CD4-positive, alpha-beta T cell (primary cell): ENCODE measurements around the gene CAMSAP2. TPM values are rescaled to one million over a fixed set of nuclear protein-coding genes. Genes with fewer than 3 reads are reported as not detected.

Source experiments
- ATAC-seq: fragments of 200-7000 bp; cut with Tn5 transposase; one replicate; pipeline ENCODE4 v1.10.0; 2022; ENCODE audit warnings: mild to moderate bottlenecking; ENCODE audit not compliant: poor library complexity
- CTCF ChIA-PET: fragments of 350-600 bp; sonication (Branson Sonifier 250); formaldehyde crosslinking; loops from one replicate; lab custom pipeline; 2021; ENCODE audit warnings: antibody characterized with exemption, inconsistent platforms; lab: Charles Lee
- POLR2A ChIA-PET: fragments of 350-600 bp; sonication (Branson Sonifier 250); formaldehyde crosslinking; loops from one replicate; lab custom pipeline; 2021; ENCODE audit warnings: antibody characterized with exemption, inconsistent platforms; lab: Charles Lee
- DNase-seq, 14 experiments: peaks; one replicate each; pipeline ENCODE4 v3.0.0-alpha.2; 2013 to 2020; ENCODE audit warnings: mixed read lengths in 2 of 14
- H3K27ac ChIP-seq, 2 donors: one replicate each; pipeline versions ENCODE4 v1.5.1 to v1.7.0; 2013; ENCODE audit warnings: low read length in 2 of 2, low read depth in 1 of 2, mild to moderate bottlenecking in 1 of 2
- H3K27me3 ChIP-seq, 2 experiments: 1 replicate in 1 of 2; 2 replicates in 1 of 2; pipeline versions ENCODE4 v1.6.1 to v1.7.0; 2013; ENCODE audit warnings: low read length in 2 of 2, control low read depth in 1 of 2, mild to moderate bottlenecking in 1 of 2, moderate library complexity in 1 of 2; ENCODE audit not compliant: insufficient read depth in 2 of 2, control insufficient read depth in 1 of 2
- H3K36me3 ChIP-seq: one replicate; pipeline ENCODE4 v1.6.1; 2013; ENCODE audit warnings: low read length, control low read depth; ENCODE audit not compliant: insufficient read depth
- H3K4me1 ChIP-seq: one replicate; pipeline ENCODE4 v1.6.1; 2013; ENCODE audit warnings: low read length, control low read depth; ENCODE audit not compliant: insufficient read depth
- H3K4me3 ChIP-seq: one replicate; pipeline ENCODE4 v1.5.1; 2013; ENCODE audit warnings: mild to moderate bottlenecking, low read length, moderate library complexity
- H3K9me3 ChIP-seq, 2 experiments: 1 replicate in 1 of 2; 2 replicates in 1 of 2; pipeline versions ENCODE4 v1.6.1 to v1.7.0; 2013; ENCODE audit warnings: low read length in 2 of 2, mild to moderate bottlenecking in 2 of 2, control low read depth in 1 of 2, moderate library complexity in 1 of 2; ENCODE audit not compliant: control insufficient read depth in 1 of 2, insufficient read depth in 1 of 2
- H3K27ac Mint-ChIP-seq: one replicate; pipeline ENCODE4 v1.8.0; 2020; ENCODE audit warnings: mixed read lengths
- H3K27me3 Mint-ChIP-seq: one replicate; pipeline ENCODE4 v1.8.0; 2021; ENCODE audit warnings: mixed read lengths
- H3K36me3 Mint-ChIP-seq: one replicate; pipeline ENCODE4 v1.8.0; 2021; ENCODE audit warnings: low read depth, mixed read lengths
- H3K4me1 Mint-ChIP-seq: one replicate; pipeline ENCODE4 v1.8.0; 2021; ENCODE audit warnings: low read depth, mixed read lengths
- H3K4me3 Mint-ChIP-seq: one replicate; pipeline ENCODE4 v1.8.0; 2020; ENCODE audit warnings: mild to moderate bottlenecking, mixed read lengths
- H3K9me3 Mint-ChIP-seq: one replicate; pipeline ENCODE4 v1.8.0; 2020; ENCODE audit warnings: mixed read lengths
- intact Hi-C, 2 experiments: fragments of 100-400 bp; cut with DNase I in 1 of 2; cut with micrococcal nuclease in 1 of 2; formaldehyde crosslinking; loops; one replicate each; pipeline versions ENCODE4 v1.15.1 to v1.9.0; 2023 to 2025; cut with DNase I, micrococcal nuclease
- total RNA-seq, 174 experiments: library from RNA in 2 of 174; stranded (reverse) in 2 of 174; gene quantifications; one replicate each; pipeline ENCODE4 v1.2.3 and lab custom pipeline; 2021 to 2026
- TF ChIP-seq, protein P1 (sequence below): fragments of 200-600 bp; IDR thresholded peaks from one replicate; pipeline ENCODE4 v1.8.0; 2022; ENCODE audit warnings: antibody characterized with exemption, mild to moderate bottlenecking

Gene CAMSAP2
- total RNA-seq, 2 experiments from 2014 or later = 4.4 to 5.7 TPM

DNA sequence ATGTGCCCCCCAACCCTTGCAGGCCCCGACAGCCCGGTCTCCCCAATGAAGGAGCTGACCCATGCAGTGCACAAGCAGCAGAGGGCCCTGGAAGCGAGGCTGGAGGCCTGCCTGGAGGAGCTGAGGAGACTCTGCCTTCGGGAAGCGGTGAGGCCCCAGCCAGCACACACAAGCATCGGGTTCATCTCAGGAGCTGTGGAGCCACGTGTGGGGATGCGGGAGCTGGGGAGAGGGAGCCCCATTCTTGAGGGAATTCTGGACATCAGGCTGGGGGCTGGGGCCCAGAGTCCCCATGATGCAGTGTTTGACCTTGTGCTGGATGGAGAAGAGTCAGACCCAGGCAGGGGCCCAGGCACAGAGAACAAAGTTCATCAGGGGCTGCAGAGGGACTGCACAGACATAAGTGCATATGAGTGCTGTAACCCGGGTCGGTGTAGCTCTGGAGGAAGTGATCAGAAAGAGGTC is 160.8 kb downstream of the CAMSAP2 start:
- peaks cover 4% of the 10 kb centered on the region for H3K4me1 ChIP-seq
- Mint-ChIP-seq H3K36me3 (no peaks in the 10 kb centered on the region), H3K9me3 (no peaks in the 10 kb centered on the region), H3K4me3 (no peak overlapping the region), H3K4me1 (no peaks in the 10 kb centered on the region), H3K27me3 (no peaks in the 10 kb centered on the region), H3K27ac (no peak overlapping the region)
- DNase-seq (no peak), ATAC-seq (no peak)
- H3K27me3 ChIP-seq = no peaks in the 10 kb centered on the region
- POLR2A ChIA-PET = no interaction called here
- no peak overlapping the region for H3K4me3 ChIP-seq
- CTCF ChIA-PET = no interaction called here
- intact Hi-C loops = no loop called here
- no peaks in the 10 kb centered on the region for H3K9me3 ChIP-seq
- TF ChIP-seq, protein P1, sequence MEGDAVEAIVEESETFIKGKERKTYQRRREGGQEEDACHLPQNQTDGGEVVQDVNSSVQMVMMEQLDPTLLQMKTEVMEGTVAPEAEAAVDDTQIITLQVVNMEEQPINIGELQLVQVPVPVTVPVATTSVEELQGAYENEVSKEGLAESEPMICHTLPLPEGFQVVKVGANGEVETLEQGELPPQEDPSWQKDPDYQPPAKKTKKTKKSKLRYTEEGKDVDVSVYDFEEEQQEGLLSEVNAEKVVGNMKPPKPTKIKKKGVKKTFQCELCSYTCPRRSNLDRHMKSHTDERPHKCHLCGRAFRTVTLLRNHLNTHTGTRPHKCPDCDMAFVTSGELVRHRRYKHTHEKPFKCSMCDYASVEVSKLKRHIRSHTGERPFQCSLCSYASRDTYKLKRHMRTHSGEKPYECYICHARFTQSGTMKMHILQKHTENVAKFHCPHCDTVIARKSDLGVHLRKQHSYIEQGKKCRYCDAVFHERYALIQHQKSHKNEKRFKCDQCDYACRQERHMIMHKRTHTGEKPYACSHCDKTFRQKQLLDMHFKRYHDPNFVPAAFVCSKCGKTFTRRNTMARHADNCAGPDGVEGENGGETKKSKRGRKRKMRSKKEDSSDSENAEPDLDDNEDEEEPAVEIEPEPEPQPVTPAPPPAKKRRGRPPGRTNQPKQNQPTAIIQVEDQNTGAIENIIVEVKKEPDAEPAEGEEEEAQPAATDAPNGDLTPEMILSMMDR = no peak
- no peaks in the 10 kb centered on the region for H3K36me3 ChIP-seq
- no peak overlapping the region for H3K27ac ChIP-seq

DNA sequence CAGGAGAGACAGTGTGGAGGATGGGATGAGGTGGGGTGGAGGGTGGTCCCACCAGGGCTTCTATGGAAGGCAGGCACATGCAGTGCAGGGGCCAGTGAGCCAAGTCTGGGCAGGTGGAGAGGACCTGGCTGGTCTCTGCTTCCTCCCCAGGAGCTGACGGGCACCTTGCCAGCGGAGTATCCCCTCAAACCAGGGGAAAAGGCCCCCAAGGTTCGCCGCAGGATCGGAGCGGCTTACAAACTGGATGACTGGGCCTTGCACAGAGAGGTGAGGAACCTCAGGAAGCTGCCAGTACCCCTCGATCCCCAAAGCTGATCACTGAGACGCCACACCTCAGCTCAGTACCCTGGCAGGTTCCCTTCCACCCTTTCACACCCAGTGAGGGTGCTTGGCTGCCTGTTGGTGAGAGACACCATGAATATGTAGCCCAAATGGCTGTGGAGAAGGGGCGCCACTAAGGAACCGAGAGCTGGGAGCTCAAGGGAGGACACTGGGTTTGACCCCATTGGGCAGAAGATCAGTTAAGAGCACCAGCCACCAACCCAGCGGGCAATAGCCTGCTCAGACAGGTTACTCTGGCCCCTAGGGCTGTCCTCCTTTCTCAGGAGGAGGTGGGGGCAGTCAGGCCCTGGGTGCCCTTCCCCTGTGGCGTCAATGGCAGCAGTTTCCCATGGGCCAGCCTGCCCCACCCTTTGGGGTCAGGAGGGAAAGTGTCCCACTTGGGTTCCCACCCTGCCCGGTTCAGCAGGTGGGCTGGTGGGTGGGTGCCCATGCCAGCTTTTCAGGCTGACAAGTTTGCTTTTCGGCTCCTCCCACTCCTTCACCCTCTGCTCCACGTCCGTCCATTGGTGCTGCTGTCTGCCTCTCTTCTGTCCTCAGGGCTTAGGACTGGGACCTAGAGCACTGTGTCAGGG is 161.5 kb downstream of the CAMSAP2 start:
- TF ChIP-seq, protein P1 = no peak
- intact Hi-C loops = no loop called here
- Histone ChIP-seq H3K9me3 (no peaks in the 10 kb centered on the region), H3K4me3 (no peak overlapping the region), H3K36me3 (no peaks in the 10 kb centered on the region), H3K27ac (no peak overlapping the region), H3K4me1 (peaks cover 10% of the 10 kb centered on the region), H3K27me3 (no peaks in the 10 kb centered on the region)
- no peaks in the 10 kb centered on the region for H3K27me3 Mint-ChIP-seq
- no peak overlapping the region for H3K27ac Mint-ChIP-seq
- no peak overlapping the region for H3K4me3 Mint-ChIP-seq
- peaks cover under 1% of the 10 kb centered on the region for H3K4me1 Mint-ChIP-seq
- H3K36me3 Mint-ChIP-seq = no peaks in the 10 kb centered on the region
- POLR2A ChIA-PET = no interaction called here
- ATAC-seq = no peak
- H3K9me3 Mint-ChIP-seq = no peaks in the 10 kb centered on the region
- CTCF ChIA-PET = no interaction called here
- DNase-seq = no peak

DNA sequence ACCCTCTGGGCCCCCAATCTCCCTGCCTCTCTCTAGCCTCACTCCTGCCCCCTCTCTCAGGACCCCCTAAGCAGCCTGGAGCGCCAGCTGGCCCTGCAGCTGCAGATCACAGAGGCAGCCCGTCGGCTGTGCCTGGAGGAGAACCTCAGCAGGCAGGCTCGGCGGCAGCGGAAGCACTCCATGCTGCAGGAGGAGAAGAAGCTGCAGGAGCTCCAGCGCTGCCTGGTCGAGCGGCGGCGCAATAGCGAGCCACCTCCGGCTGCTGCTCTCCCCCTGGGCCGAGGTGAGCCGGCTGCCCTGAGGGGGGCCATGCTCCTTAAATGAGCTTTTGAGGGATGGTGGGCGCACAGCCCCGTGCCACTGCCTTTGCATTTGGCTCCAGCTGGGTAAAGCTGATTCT is 162.2 kb downstream of the CAMSAP2 start:
- intact Hi-C loops = no loop called here
- DNase-seq = no peak
- ChIA-PET POLR2A (no interaction called here), CTCF (no interaction called here)
- no peak overlapping the region for H3K27ac Mint-ChIP-seq
- Histone ChIP-seq H3K4me3 (no peak overlapping the region), H3K27ac (no peak overlapping the region), H3K4me1 (peaks cover 16% of the 10 kb centered on the region), H3K36me3 (no peaks in the 10 kb centered on the region), H3K9me3 (no peaks in the 10 kb centered on the region), H3K27me3 (no peaks in the 10 kb centered on the region)
- no peaks in the 10 kb centered on the region for H3K9me3 Mint-ChIP-seq
- no peak overlapping the region for H3K4me3 Mint-ChIP-seq
- H3K4me1 Mint-ChIP-seq = peaks cover 7% of the 10 kb centered on the region
- no peak for ATAC-seq
- no peaks in the 10 kb centered on the region for H3K36me3 Mint-ChIP-seq
- no peaks in the 10 kb centered on the region for H3K27me3 Mint-ChIP-seq
- TF ChIP-seq, protein P1 = no peak
